ENCODE measurements around the gene IDH3A.

Gene IDH3A

GRCh38 chr15:78192826-78193594, 43.8 kb downstream of the IDH3A start:
- no peak for TF ChIP-seq CTCF (IDR thresholded peaks at IDR 0.05; ENCODE audit: low read depth, low read length, missing control alignments)
- H3K4me3 ChIP-seq (replicated peaks; ENCODE audit: low read depth, low read length) = no peak overlapping the region
- DNase-seq (ENCODE audit: extremely low read depth, low read depth) = no peak

- H3K4me3 ChIP-seq (replicated peaks; ENCODE audit: low read depth, low read length) = no peak overlapping the region
- DNase-seq (ENCODE audit: extremely low read depth, low read depth) = no peak
- TF ChIP-seq CTCF (IDR thresholded peaks at IDR 0.05; ENCODE audit: low read depth, low read length, missing control alignments) = no peak
These were observed 44.8 kb downstream of the IDH3A start for GRCh38 chr15:78193731-78194567.

- H3K4me3 ChIP-seq (replicated peaks; ENCODE audit: low read depth, low read length) = no peak overlapping the region
- DNase-seq (ENCODE audit: extremely low read depth, low read depth) = no peak
- no peak for TF ChIP-seq CTCF (IDR thresholded peaks at IDR 0.05; ENCODE audit: low read depth, low read length, missing control alignments)
These were observed 45.4 kb downstream of the IDH3A start for GRCh38 chr15:78194568-78194925.

- no peak overlapping the region for H3K4me3 ChIP-seq (replicated peaks; ENCODE audit: low read depth, low read length)
- DNase-seq (ENCODE audit: extremely low read depth, low read depth) = no peak
- peak; percentile 74 for TF ChIP-seq CTCF (IDR thresholded peaks at IDR 0.05; ENCODE audit: low read depth, low read length, missing control alignments)
These were observed 46.6 kb downstream of the IDH3A start for GRCh38 chr15:78195735-78196201.

GRCh38 chr15:78197632-78198031, 48.5 kb downstream of the IDH3A start:
- H3K4me3 ChIP-seq (replicated peaks; ENCODE audit: low read depth, low read length) = no peak overlapping the region
- DNase-seq (ENCODE audit: extremely low read depth, low read depth) = no peak
- TF ChIP-seq CTCF (IDR thresholded peaks at IDR 0.05; ENCODE audit: low read depth, low read length, missing control alignments) = no peak

GRCh38 chr15:78200276-78200930, 51.2 kb downstream of the IDH3A start:
- no peak for DNase-seq (ENCODE audit: extremely low read depth, low read depth)
- TF ChIP-seq CTCF (IDR thresholded peaks at IDR 0.05; ENCODE audit: low read depth, low read length, missing control alignments) = no peak
- H3K4me3 ChIP-seq (replicated peaks; ENCODE audit: low read depth, low read length) = no peak overlapping the region
